HPDE6-E6E7 (cell line): ENCODE measurements around the gene MYADML2.

Source experiments
- DNase-seq: peaks from one replicate; pipeline ENCODE4 v3.0.0; 2011; ENCODE audit warnings: missing footprints; ENCODE audit errors: extremely low spot score

Gene MYADML2

DNA sequence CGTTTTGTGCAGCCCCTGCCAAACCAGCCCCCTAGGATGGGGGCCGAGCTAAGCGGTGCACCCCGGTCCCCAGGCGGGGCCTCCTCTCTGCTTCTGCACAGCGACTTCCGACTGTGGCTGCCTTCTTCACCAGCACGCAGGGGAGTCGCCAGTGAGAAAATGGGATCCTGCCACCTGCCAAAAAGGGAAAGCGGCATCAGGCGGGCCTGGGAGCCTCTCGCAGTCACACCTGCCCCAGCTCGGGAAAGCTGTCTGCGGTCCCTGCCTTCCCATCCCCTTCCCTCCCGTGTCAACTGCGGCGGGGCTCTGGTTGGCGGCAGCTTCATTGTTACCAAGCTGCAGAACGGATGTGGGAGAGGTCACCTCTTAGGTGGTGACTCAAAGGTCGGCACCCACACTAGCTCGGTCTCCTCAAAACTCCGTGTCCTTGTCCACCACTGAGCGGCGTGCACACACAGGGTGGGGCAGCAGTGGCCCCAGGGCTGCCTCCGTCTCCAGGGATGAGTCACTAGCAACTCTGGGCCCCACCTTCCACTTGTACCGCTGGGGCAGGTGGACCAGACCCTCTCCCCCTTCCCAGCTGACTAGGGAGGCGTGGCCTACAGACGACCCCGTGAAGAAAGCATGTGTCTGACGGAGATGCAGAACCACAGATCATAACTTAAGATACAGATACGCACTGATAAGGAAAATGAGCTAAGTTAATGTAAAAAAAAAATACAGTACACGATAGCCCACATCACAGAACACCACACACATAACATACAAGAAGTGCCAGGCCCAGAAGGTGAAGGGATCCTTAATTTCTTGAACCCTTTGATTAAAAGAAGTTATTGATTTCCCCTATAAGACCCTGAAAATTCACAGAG lies 34.4 kb downstream of the MYADML2 start:
- DNase-seq = peak; percentile 77

- no peak for DNase-seq
These were observed 35.1 kb downstream of the MYADML2 start for GRCh38 chr17:81911969-81912368.

- peak; percentile 92 for DNase-seq
These were observed 35.6 kb downstream of the MYADML2 start, which contains the start of gene PCYT2 for GRCh38 chr17:81911277-81911961. Gene PCYT2, minus strand, starts transcription at chr17:81911399. Its CDS starts 44 bp downstream, at chr17:81911355.

DNA sequence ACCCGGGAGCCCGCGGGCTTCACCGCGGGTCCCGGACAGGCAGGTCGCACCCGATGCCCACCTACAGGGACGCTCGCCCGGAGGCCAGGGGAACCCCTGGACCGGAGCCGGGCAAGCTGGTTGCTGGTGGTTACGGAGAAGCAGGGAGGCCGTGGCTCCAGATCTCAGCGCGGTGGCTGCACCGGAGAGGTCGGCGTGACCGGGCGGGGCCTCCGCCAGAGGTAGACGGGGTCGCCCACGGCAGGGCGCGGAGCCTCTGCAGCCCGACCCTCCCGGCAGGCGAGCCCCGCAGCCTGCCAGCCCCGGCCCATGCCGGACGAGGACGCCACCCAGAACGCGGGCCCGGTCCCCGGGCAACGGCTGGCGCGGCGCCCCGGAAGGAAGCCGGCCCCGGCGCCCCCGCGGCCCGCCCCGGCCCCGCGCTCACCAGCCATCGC lies 36.2 kb downstream of the MYADML2 start:
- DNase-seq = no peak

- DNase-seq = no peak
These were observed 36.8 kb downstream of the MYADML2 start for GRCh38 chr17:81909966-81910839.

GRCh38 chr17:81909231-81909630 lies 37.8 kb downstream of the MYADML2 start:
- no peak for DNase-seq

- DNase-seq = no peak
These were observed 38.2 kb downstream of the MYADML2 start for GRCh38 chr17:81908793-81909192.

DNA sequence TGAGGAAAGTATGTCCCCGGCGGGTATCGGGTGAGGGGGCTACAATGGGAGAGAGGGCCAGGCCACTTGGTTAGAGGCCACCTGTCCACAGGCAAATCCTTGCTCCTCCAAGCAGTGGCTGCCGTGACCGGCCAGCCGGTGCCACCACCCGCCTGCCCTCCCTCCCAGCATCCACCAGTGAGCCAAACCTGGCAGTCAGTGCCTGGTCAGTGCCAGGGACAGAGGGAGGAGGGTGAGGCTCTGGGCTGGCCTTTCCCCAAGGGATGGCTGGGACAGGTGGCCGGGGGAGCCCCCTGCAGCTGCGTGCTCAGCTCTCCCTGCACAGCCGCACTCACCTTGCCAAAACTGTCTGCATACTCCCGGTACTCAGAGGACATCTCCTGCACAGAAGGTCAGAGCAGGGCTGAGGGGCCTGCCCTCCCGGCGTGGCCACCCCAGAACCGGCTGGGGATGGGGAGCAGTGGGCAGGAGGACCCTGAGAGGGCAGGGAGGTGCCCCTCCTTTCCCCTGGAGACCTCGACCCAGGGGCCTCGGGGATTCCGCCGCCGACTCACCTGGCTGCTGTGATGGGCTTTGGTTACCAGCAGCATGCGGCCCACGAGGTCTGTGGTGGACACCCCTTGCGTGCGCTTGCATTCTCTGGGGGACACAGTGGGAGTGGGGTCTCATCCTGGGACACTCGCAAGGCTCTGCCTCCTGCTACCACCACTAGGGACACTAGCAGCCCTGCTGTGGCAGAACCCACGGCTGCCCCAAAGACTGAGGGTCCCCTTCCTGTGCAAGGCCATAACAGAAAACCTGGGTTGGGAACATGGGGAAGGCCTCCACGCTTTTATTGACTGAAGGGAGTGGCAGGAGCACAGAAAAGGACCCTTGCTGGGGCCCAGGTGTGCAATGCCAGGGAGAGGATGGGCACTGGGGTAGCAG lies 39.6 kb downstream of the MYADML2 start:
- DNase-seq = no peak

GRCh38 chr17:81906476-81907218 lies 40.4 kb downstream of the MYADML2 start:
- DNase-seq = no peak

DNA sequence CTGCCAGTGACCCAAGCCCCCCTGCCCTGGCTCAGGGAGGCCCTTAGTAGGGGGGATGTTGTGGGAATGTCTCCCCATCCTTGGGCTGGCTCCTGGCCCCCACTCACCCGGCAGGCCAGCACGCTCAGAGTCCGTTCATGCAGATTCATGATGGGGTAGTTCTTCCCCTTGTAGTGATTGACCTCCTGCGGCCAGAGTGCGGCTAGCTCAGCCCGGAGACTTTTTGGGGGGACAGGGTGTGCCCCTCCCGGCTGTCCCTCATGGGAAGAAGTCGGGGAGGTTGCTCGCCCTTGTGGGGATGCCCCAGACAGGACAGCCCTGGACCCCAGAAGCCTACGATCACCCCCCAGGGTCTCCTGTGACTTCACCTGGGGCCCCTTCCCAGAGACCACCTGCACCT lies 41.0 kb downstream of the MYADML2 start:
- DNase-seq = no peak

GRCh38 chr17:81905424-81905875 lies 41.6 kb downstream of the MYADML2 start:
- no peak for DNase-seq

GRCh38 chr17:81904600-81905423 lies 42.2 kb downstream of the MYADML2 start:
- no peak for DNase-seq

DNA sequence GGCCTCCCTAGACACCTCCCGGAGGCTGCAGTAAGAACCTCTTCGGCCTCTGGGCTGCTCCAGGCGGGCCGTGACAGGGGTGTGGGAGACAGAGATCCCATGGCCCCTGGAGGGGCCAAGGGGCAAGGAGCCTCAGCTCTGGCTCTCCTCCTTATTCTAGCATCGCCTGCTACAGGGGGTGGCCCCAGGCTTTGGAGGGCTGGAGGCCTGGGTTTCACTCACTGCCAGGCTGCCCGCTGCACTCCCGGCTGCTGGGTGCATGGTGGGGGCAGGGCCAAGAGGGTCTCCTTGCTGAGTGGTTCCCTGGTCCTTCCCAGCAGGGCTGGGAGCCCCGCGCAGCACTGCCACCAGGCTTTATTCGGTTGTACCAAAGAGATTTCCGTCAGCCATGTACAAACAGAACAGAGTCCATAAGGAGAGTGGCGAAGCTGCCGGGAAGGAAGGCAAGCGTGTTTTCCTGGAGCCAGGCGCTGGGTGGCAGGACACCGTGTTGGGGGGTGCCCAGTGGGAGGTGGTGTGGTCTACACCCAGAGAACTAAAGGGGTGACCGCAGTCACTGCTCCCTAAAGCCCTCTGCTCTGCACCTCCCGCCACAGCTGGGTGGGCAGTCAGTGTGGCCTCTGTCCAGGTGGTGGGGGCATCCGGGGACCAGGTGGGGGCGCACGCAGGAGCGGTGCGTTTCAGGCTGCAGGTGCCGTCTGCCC lies 43.0 kb downstream of the MYADML2 start:
- DNase-seq = no peak

DNA sequence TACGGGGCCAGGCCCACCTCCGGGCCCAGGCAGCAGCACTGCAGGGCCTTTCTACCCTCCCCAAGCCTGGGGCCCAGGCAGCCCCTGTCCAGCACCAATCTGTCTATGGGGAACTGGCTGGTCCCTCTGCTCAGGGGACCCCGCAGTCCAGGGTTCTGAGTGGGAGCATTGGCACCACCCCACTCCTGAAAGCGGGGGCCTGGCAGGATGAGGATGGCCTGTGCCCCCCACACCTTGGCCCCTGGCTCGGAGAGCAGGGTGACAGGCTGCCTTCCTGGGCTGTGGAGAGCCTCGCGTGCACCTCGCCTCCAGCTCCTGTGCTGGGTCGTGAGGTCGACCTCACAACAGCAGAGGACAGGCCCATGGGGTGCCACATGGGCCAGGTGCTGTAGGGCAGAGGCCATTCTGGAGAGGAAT lies 43.6 kb downstream of the MYADML2 start:
- DNase-seq = no peak

- DNase-seq = no peak
These were observed 44.2 kb downstream of the MYADML2 start for GRCh38 chr17:81902653-81903414.

GRCh38 chr17:81902023-81902652 lies 44.9 kb downstream of the MYADML2 start, which contains the start of gene NPB:
Gene NPB, plus strand, starts transcription at chr17:81902238. Its CDS starts 40 bp downstream, at chr17:81902278.
- no peak for DNase-seq
